CD14-positive monocyte (primary cell): Measurements from ENCODE around the gene PUM2. TPM values are rescaled to one million over a fixed set of nuclear protein-coding genes. Genes with fewer than 3 reads are reported as not detected.
"Not testable (repeated sequence)": the region's sequence is repeated elsewhere in the genome, so short reads cannot be mapped to it uniquely, and the experiment has no call there.

Experiments used
- DNase-seq, 3 donors: peaks; one replicate each; pipeline ENCODE4 v3.0.0-alpha.2; 2011 to 2022
- H2AFZ ChIP-seq: 2 replicates; pipeline ENCODE4 v1.6.0; 2012; ENCODE audit warnings: mild to moderate bottlenecking, low read depth, low read length, inconsistent platforms; ENCODE audit not compliant: insufficient read depth, poor library complexity, severe bottlenecking
- H3K27ac ChIP-seq, 2 donors: 1 replicate in 1 of 2; 2 replicates in 1 of 2; pipeline ENCODE4 v1.5.1; 2012 to 2013; ENCODE audit warnings: low read length in 2 of 2, control low read depth in 1 of 2, inconsistent platforms in 1 of 2, low read depth in 1 of 2, mild to moderate bottlenecking in 1 of 2
- H3K27me3 ChIP-seq, 2 donors: one replicate each; pipeline versions ENCODE4 v1.6.0 to v1.6.1; 2011 to 2013; ENCODE audit warnings: low read length in 2 of 2; ENCODE audit not compliant: control insufficient read depth in 2 of 2, insufficient read depth in 2 of 2
- H3K36me3 ChIP-seq, 2 donors: replicated peaks in 1 of 2; 1 replicate in 1 of 2; 2 replicates in 1 of 2; pipeline versions ENCODE4 v1.5.1 to v1.6.1; 2012 to 2013; ENCODE audit warnings: low read length in 2 of 2, control low read depth in 1 of 2, inconsistent platforms in 1 of 2, mild to moderate bottlenecking in 1 of 2; ENCODE audit not compliant: insufficient read depth in 2 of 2, control insufficient read depth in 1 of 2
- H3K4me1 ChIP-seq, 2 donors: 1 replicate in 1 of 2; 2 replicates in 1 of 2; pipeline versions ENCODE4 v1.5.1 to v1.6.1; 2012 to 2013; ENCODE audit warnings: low read length in 2 of 2, control low read depth in 1 of 2, inconsistent platforms in 1 of 2, mild to moderate bottlenecking in 1 of 2, moderate library complexity in 1 of 2; ENCODE audit not compliant: insufficient read depth in 2 of 2, control insufficient read depth in 1 of 2
- H3K4me2 ChIP-seq: replicated peaks from 2 replicates; pipeline ENCODE3; 2012; ENCODE audit warnings: low read length, moderate library complexity, mild to moderate bottlenecking; ENCODE audit not compliant: poor library complexity, severe bottlenecking; ENCODE audit errors: extremely low read depth
- H3K4me3 ChIP-seq, 3 experiments: fragments of 200-600 bp in 1 of 3; sonication (generic) in 1 of 3; replicated peaks in 1 of 3; 1 replicate in 2 of 3; 2 replicates in 1 of 3; pipeline ENCODE4 v1.5.1; 2011 to 2013; ENCODE audit warnings: low read length in 3 of 3, mild to moderate bottlenecking in 3 of 3, control low read depth in 2 of 3, low read depth in 2 of 3, inconsistent platforms in 1 of 3, moderate library complexity in 1 of 3
- H3K79me2 ChIP-seq: 2 replicates; pipeline ENCODE4 v1.6.0; 2012; ENCODE audit warnings: mild to moderate bottlenecking, control low read depth, inconsistent platforms, low read length, moderate library complexity; ENCODE audit not compliant: insufficient read depth
- H3K9ac ChIP-seq: 2 replicates; pipeline ENCODE4 v1.6.0; 2017; ENCODE audit warnings: low read length, mild to moderate bottlenecking; ENCODE audit not compliant: insufficient read depth, poor library complexity, severe bottlenecking
- H3K9me3 ChIP-seq, 2 donors: replicated peaks in 1 of 2; 1 replicate in 1 of 2; 2 replicates in 1 of 2; pipeline versions ENCODE4 v1.5.1 to v1.6.1; 2012 to 2013; ENCODE audit warnings: low read length in 2 of 2, control low read depth in 1 of 2; ENCODE audit not compliant: control insufficient read depth in 1 of 2, insufficient read depth in 1 of 2
- H4K20me1 ChIP-seq: 2 replicates; pipeline ENCODE4 v1.6.0; 2012; ENCODE audit warnings: mild to moderate bottlenecking, low read length, control low read depth, moderate library complexity; ENCODE audit not compliant: insufficient read depth
- H3K27ac Mint-ChIP-seq, 7 donors: one replicate each; pipeline ENCODE4 v1.8.0; 2020; ENCODE audit warnings: mild to moderate bottlenecking in 7 of 7, mixed read lengths in 7 of 7, moderate library complexity in 6 of 7, inconsistent platforms in 2 of 7
- H3K27me3 Mint-ChIP-seq, 3 donors: one replicate each; pipeline ENCODE4 v1.8.0; 2021 to 2022; ENCODE audit warnings: low read depth in 3 of 3, mild to moderate bottlenecking in 3 of 3, mixed read lengths in 3 of 3, moderate library complexity in 3 of 3, inconsistent platforms in 1 of 3
- H3K36me3 Mint-ChIP-seq, 2 donors: one replicate each; pipeline ENCODE4 v1.8.0; 2020; ENCODE audit warnings: mixed read lengths in 2 of 2, inconsistent platforms in 1 of 2, mild to moderate bottlenecking in 1 of 2
- H3K4me1 Mint-ChIP-seq: one replicate; pipeline ENCODE4 v1.8.0; 2020; ENCODE audit warnings: mild to moderate bottlenecking, mixed read lengths
- H3K4me3 Mint-ChIP-seq, 2 donors: one replicate each; pipeline ENCODE4 v1.8.0; 2020; ENCODE audit warnings: mild to moderate bottlenecking in 2 of 2, mixed read lengths in 2 of 2, moderate library complexity in 1 of 2
- H3K9me3 Mint-ChIP-seq, 7 donors: one replicate each; pipeline ENCODE4 v1.8.0; 2020 to 2022; ENCODE audit warnings: mixed read lengths in 7 of 7, mild to moderate bottlenecking in 6 of 7, moderate library complexity in 6 of 7, inconsistent platforms in 2 of 7
- WGBS: methylation state at CpG from one replicate; pipeline ENCODE4 v1.1.5; 2013; ENCODE audit warnings: missing lambda C conversion rate; ENCODE audit not compliant: insufficient coverage; 5-methylcytosine and 5-hydroxymethylcytosine counted together
- intact Hi-C, 2 donors: fragments of 100-400 bp; cut with micrococcal nuclease; formaldehyde crosslinking; loops; one replicate each; pipeline versions ENCODE4 v1.15.0 to v1.15.1; 2023
- polyA plus RNA-seq, 3 donors: library from polyadenylated mRNA; depleted of rRNA in 1 of 3; unstranded in 2 of 3; stranded (reverse) in 1 of 3; fragments of 300-500 nt in 2 of 3; fragments of >200 nt in 1 of 3; fragmentation: Illumina TruSeq in 2 of 3; gene quantifications; 1 replicate in 2 of 3; 2 replicates in 1 of 3; pipeline ENCODE4 v1.2.3, GENCODE V29; 2012 to 2021
- TF ChIP-seq, protein P1 (sequence below): fragments of 200-600 bp; IDR thresholded peaks from one replicate; pipeline ENCODE4 v1.8.0; 2022; ENCODE audit warnings: antibody characterized with exemption, mild to moderate bottlenecking

The PUM2 gene
- polyA plus RNA-seq, 3 donors, result 7.2 to 22.4 (median 8.3) TPM

DNA sequence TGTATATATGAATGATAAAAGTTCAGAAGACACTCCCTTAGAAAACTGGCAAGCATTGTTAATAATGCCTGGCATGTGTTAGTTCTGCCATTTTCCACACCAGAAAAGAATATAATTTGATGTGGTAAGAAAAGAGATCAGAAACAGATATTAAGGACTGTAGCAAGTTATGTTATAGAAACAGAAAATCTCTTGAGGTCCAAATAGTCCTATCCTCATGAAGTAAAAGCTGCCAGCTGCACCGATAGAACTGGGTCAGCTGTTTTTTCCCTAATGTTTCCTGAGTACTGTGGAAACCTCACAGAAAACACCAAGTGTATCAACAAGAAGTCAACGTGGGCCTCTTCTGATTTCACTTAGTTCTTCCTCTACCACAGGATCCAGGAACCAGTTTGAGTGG lies 68.8 kb downstream of the PUM2 start:
- Histone ChIP-seq H4K20me1 (peaks cover 76% of the 10 kb centered on the region), H3K27ac (peak overlapping the region in 1 of 2 donors; percentile 6), H3K9ac (no peak overlapping the region), H3K9me3 (no peaks in the 10 kb centered on the region), H3K27me3 (no peaks in the 10 kb centered on the region), H3K79me2 (peaks cover 10% of the 10 kb centered on the region), H2AFZ (no peak overlapping the region), H3K36me3 (peaks cover 82 to 100% of the 10 kb centered on the region in 2 donors), H3K4me2 (no peak overlapping the region), H3K4me1 (no peaks in the 10 kb centered on the region), H3K4me3 (no peak overlapping the region)
- no peaks in the 10 kb centered on the region for H3K4me1 Mint-ChIP-seq
- peaks cover 49 to 58% of the 10 kb centered on the region in 2 donors for H3K36me3 Mint-ChIP-seq
- DNase-seq, result no peak
- H3K27me3 Mint-ChIP-seq, result no peaks in the 10 kb centered on the region
- TF ChIP-seq, protein P1, sequence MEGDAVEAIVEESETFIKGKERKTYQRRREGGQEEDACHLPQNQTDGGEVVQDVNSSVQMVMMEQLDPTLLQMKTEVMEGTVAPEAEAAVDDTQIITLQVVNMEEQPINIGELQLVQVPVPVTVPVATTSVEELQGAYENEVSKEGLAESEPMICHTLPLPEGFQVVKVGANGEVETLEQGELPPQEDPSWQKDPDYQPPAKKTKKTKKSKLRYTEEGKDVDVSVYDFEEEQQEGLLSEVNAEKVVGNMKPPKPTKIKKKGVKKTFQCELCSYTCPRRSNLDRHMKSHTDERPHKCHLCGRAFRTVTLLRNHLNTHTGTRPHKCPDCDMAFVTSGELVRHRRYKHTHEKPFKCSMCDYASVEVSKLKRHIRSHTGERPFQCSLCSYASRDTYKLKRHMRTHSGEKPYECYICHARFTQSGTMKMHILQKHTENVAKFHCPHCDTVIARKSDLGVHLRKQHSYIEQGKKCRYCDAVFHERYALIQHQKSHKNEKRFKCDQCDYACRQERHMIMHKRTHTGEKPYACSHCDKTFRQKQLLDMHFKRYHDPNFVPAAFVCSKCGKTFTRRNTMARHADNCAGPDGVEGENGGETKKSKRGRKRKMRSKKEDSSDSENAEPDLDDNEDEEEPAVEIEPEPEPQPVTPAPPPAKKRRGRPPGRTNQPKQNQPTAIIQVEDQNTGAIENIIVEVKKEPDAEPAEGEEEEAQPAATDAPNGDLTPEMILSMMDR, result no peak
- H3K4me3 Mint-ChIP-seq, result no peak overlapping the region
- 83% methylated on average over 1 of the region's 2 CpGs for WGBS
- intact Hi-C loops, result no loop called here
- H3K27ac Mint-ChIP-seq, result no peak overlapping the region
- no peaks in the 10 kb centered on the region for H3K9me3 Mint-ChIP-seq

DNA sequence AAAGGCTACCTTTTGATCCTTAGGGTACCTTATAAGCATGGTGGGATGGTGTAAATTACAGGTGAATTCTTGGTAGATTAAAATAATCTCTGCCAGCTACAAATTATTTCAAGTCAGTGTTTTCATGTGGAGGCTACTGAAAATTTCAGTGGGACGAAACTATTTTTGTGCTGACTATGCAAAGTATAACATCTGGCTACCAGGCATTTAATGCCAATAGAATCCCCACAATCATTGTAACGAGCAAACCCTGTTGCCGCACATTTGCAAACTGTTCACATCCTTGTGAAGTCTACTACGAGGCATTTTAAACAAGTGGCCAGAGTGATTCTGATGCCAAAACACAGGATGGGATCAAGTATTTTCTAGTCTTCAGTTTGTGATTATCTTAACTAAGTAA lies 77.6 kb downstream of the PUM2 start:
- Mint-ChIP-seq H3K4me3 (no peak overlapping the region), H3K27ac (peak overlapping the region in 1 of 7 donors; percentile 16), H3K27me3 (no peaks in the 10 kb centered on the region), H3K4me1 (no peaks in the 10 kb centered on the region), H3K36me3 (peaks cover 47 to 58% of the 10 kb centered on the region in 2 donors), H3K9me3 (no peaks in the 10 kb centered on the region)
- Histone ChIP-seq H4K20me1 (peaks cover 38% of the 10 kb centered on the region), H3K27me3 (no peaks in the 10 kb centered on the region), H2AFZ (no peak overlapping the region), H3K27ac (no peak overlapping the region), H3K4me3 (no peak overlapping the region), H3K4me1 (no peaks in the 10 kb centered on the region), H3K9me3 (no peaks in the 10 kb centered on the region), H3K36me3 (peaks cover 54 to 77% of the 10 kb centered on the region in 2 donors), H3K4me2 (no peak overlapping the region), H3K79me2 (peaks cover 6% of the 10 kb centered on the region), H3K9ac (no peak overlapping the region)
- intact Hi-C loops, result no loop called here
- TF ChIP-seq, protein P1, result no peak
- no peak for DNase-seq
- WGBS, result 80% methylated on average over 1 of the region's 4 CpGs

GRCh38 chr2:20268317-20268716 lies 82.3 kb downstream of the PUM2 start:
- peaks cover 30 to 72% of the 10 kb centered on the region in 2 donors for H3K36me3 ChIP-seq
- H3K9me3 ChIP-seq, H3K9ac ChIP-seq, H3K4me1 Mint-ChIP-seq, DNase-seq, H3K4me3 Mint-ChIP-seq, H3K9me3 Mint-ChIP-seq, H3K27me3 Mint-ChIP-seq, H3K27ac ChIP-seq, H2AFZ ChIP-seq, H3K79me2 ChIP-seq, H3K4me2 ChIP-seq, H3K27ac Mint-ChIP-seq, H3K4me3 ChIP-seq, intact Hi-C loops, H3K4me1 ChIP-seq, H3K27me3 ChIP-seq: not testable (repeated sequence)
- H4K20me1 ChIP-seq, result peaks cover 35% of the 10 kb centered on the region
- H3K36me3 Mint-ChIP-seq, result peaks cover 51 to 52% of the 10 kb centered on the region in 2 donors
- 81% methylated on average over 3 of the region's 6 CpGs for WGBS
